Astrocyte (in vitro differentiated cells and primary cell): ENCODE measurements around the gene FBXL14.

Experiments used
- EZH2 ChIP-seq: IDR thresholded peaks from 2 replicates; pipeline ENCODE4 v1.6.1; 2012; ENCODE audit warnings: mild to moderate bottlenecking, low read length, inconsistent platforms; ENCODE audit not compliant: insufficient read depth
- TF ChIP-seq, protein P1 (sequence below): IDR thresholded peaks from 2 replicates; pipeline ENCODE4 v1.5.1; 2011; ENCODE audit warnings: low read depth, mild to moderate bottlenecking, inconsistent platforms, low read length, moderate library complexity; ENCODE audit not compliant: insufficient read depth

DNA sequence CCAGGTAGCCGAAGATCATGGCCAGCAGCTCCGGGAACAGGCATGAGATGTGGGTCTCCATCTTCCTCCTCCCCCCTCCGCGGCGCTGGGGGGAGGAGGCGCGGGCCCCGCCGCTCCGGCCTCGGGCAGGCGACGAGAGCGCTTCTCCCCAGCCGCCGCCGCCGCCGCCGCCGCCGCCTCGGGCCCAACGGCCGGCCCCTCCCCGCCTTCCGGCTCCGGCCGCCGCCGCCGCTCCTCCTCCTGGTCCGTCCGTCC, 448 bp downstream of the FBXL14 start:
- TF ChIP-seq, protein P1, sequence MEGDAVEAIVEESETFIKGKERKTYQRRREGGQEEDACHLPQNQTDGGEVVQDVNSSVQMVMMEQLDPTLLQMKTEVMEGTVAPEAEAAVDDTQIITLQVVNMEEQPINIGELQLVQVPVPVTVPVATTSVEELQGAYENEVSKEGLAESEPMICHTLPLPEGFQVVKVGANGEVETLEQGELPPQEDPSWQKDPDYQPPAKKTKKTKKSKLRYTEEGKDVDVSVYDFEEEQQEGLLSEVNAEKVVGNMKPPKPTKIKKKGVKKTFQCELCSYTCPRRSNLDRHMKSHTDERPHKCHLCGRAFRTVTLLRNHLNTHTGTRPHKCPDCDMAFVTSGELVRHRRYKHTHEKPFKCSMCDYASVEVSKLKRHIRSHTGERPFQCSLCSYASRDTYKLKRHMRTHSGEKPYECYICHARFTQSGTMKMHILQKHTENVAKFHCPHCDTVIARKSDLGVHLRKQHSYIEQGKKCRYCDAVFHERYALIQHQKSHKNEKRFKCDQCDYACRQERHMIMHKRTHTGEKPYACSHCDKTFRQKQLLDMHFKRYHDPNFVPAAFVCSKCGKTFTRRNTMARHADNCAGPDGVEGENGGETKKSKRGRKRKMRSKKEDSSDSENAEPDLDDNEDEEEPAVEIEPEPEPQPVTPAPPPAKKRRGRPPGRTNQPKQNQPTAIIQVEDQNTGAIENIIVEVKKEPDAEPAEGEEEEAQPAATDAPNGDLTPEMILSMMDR, result no peak
- TF ChIP-seq EZH2, result no peak
